Kidney (tissue), 14 donors: ENCODE results near the gene FBXL17. TPM values are rescaled to one million over a fixed set of nuclear protein-coding genes. Genes with fewer than 3 reads are reported as not detected.

Experiments used
- DNase-seq, 5 donors: peaks; one replicate each; pipeline ENCODE4 v3.0.0-alpha.2; 2013 to 2020
- FAIRE-seq: peaks from 2 replicates; lab custom pipeline; 2012; peaks lifted over from hg19 to GRCh38; lab: Jason Lieb, UNC
- H3K27ac ChIP-seq, 2 donors: one replicate each; pipeline ENCODE4 v1.7.0; 2013; ENCODE audit warnings: low read depth in 2 of 2, low read length in 2 of 2, inconsistent platforms in 1 of 2
- H3K27me3 ChIP-seq: one replicate; pipeline ENCODE4 v1.7.1; 2013; ENCODE audit warnings: low read length, inconsistent platforms; ENCODE audit not compliant: control insufficient read depth, insufficient read depth
- H3K36me3 ChIP-seq, 3 donors: one replicate each; pipeline versions ENCODE4 v1.7.0 to v1.7.1; 2013; ENCODE audit warnings: low read length in 3 of 3, control low read depth in 1 of 3, inconsistent platforms in 1 of 3; ENCODE audit not compliant: insufficient read depth in 3 of 3, control insufficient read depth in 2 of 3
- H3K4me1 ChIP-seq, 3 donors: one replicate each; pipeline versions ENCODE4 v1.7.0 to v1.7.1; 2013; ENCODE audit warnings: low read length in 3 of 3, inconsistent platforms in 1 of 3, low read depth in 1 of 3; ENCODE audit not compliant: control insufficient read depth in 2 of 3, insufficient read depth in 2 of 3
- H3K4me3 ChIP-seq, 3 donors: one replicate each; pipeline versions ENCODE4 v1.7.0 to v1.8.1; 2013; ENCODE audit warnings: low read length in 3 of 3, control low read depth in 1 of 3, inconsistent platforms in 1 of 3
- H3K9ac ChIP-seq, 3 donors: one replicate each; pipeline versions ENCODE4 v1.7.0 to v1.7.1; 2013; ENCODE audit warnings: low read length in 3 of 3, control low read depth in 1 of 3, inconsistent platforms in 1 of 3
- H3K9me3 ChIP-seq, 3 donors: one replicate each; pipeline versions ENCODE4 v1.7.0 to v1.7.1; 2013; ENCODE audit warnings: low read length in 3 of 3, control low read depth in 1 of 3, inconsistent platforms in 1 of 3; ENCODE audit not compliant: control insufficient read depth in 2 of 3, insufficient read depth in 1 of 3
- CTCF ChIP-seq: IDR thresholded peaks from 3 replicates; pipeline ENCODE4 v1.5.1; 2012; ENCODE audit warnings: mild to moderate bottlenecking, moderate library complexity, borderline replicate concordance; ENCODE audit not compliant: insufficient read depth; ENCODE audit errors: extremely low read depth
- intact Hi-C: fragments of 100-400 bp; cut with DNase I; formaldehyde crosslinking; loops from one replicate; pipeline ENCODE4 v1.11.1; 2022
- polyA plus RNA-seq: library from polyadenylated mRNA; stranded (reverse); fragments of 350-450 nt; fragmentation: Illumina TruSeq; extraction: RNeasy Lipid Tissue Mini Kit (QIAGEN cat#74804); gene quantifications from one replicate; pipeline ENCODE4 v1.2.3, GENCODE V29; 2014; ENCODE audit warnings: low read depth, low replicate concordance; ENCODE audit not compliant: insufficient read depth
- total RNA-seq: library from RNA; stranded (reverse); fragmentation: NEBNext Ultra II Directional; extraction: Animal tissue kit (Norgen Biotek cat#: 25700); gene quantifications from one replicate; pipeline ENCODE4 v1.2.1, GENCODE V29; 2021
- donor health status: control.
- donor health status: control.
- donor health status: control.
- donor health status: control.
- donor health status: control.
- donor health status: DM: yes; HTN: yes; CAD: no.
- donor health status: Normal renal cell carcinoma (clear cell type).

FBXL17 gene
- total and polyA plus RNA-seq, 2 donors from 2014 or later, result 11.7 to 26.5 TPM

DNA sequence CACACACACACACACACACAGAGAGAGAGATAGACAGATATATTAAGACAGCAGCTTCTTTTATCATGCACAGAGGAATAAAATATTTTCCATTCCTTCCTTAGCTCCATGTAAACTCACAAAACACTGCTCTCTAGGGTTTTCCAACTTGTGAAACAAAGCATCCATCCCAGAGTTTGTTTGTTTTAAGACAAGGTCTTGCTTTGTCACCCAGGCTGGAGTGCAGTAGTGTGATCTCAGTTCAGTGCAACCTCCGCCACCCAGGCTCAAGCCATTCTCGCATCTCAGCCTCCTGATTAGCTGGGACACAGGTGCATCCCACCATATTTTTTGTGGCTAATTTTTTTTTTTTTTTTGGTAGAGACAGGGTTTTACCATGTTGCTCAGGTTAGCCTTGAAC is 298.7 kb downstream of the FBXL17 start:
- Histone ChIP-seq H3K36me3 (no peaks in the 10 kb centered on the region), H3K9ac (no peak overlapping the region), H3K27ac (no peak overlapping the region), H3K4me3 (no peak overlapping the region), H3K27me3 (no peaks in the 10 kb centered on the region), H3K9me3 (no peaks in the 10 kb centered on the region), H3K4me1 (peaks cover 0 to 2% (median 0%) of the 10 kb centered on the region in 3 donors)
- TF ChIP-seq CTCF, result no peak
- FAIRE-seq (no peak), DNase-seq (no peak)
- intact Hi-C loops, result no loop called here

DNA sequence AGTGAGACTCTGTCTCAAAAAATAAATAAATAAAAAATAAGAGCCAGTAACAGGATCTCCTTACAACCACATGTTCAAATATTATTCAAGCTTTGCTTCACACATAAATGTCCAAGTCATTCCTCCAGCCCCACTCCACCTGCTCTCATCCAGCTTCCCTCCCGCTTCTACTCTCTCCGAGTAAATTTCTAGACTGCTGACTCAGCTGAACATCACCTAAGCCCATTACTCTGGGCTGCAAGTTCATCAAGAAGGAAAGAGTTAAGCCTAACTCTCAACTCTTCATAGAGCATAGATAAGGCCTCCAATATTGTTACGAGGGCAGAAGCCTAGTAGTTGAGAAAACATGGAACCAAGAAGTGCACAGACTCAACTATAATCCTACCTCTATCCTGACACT is 300.2 kb downstream of the FBXL17 start:
- no peak for DNase-seq
- H3K9ac ChIP-seq, result no peak overlapping the region
- no peaks in the 10 kb centered on the region for H3K36me3 ChIP-seq
- H3K9me3 ChIP-seq, result no peaks in the 10 kb centered on the region
- no peak overlapping the region for H3K4me3 ChIP-seq
- intact Hi-C loops, result no loop called here
- H3K27ac ChIP-seq, result no peak overlapping the region
- no peaks in the 10 kb centered on the region for H3K27me3 ChIP-seq
- FAIRE-seq, result no peak
- no peak for TF ChIP-seq CTCF
- peaks cover 0 to 2% (median 0%) of the 10 kb centered on the region in 3 donors for H3K4me1 ChIP-seq

GRCh38 chr5:108079753-108080152 is 302.1 kb downstream of the FBXL17 start:
- H3K36me3 ChIP-seq, result no peaks in the 10 kb centered on the region
- H3K9me3 ChIP-seq, result no peaks in the 10 kb centered on the region
- no peak for TF ChIP-seq CTCF
- FAIRE-seq, result no peak
- intact Hi-C loops, result no loop called here
- no peak overlapping the region for H3K4me3 ChIP-seq
- no peaks in the 10 kb centered on the region for H3K4me1 ChIP-seq
- no peak overlapping the region for H3K27ac ChIP-seq
- H3K9ac ChIP-seq, result no peak overlapping the region
- no peaks in the 10 kb centered on the region for H3K27me3 ChIP-seq
- DNase-seq, result no peak

- Histone ChIP-seq H3K9ac (no peak overlapping the region), H3K9me3 (no peaks in the 10 kb centered on the region), H3K27ac (no peak overlapping the region), H3K4me3 (no peak overlapping the region), H3K36me3 (no peaks in the 10 kb centered on the region), H3K27me3 (no peaks in the 10 kb centered on the region), H3K4me1 (no peaks in the 10 kb centered on the region)
- intact Hi-C loops, result no loop called here
- DNase-seq, result no peak
- no peak for FAIRE-seq
- TF ChIP-seq CTCF, result no peak
Observed at GRCh38 chr5:108078882-108079281, 303.0 kb downstream of the FBXL17 start.
